GM12873 (cell line): ENCODE measurements around the gene SIM2.

ENCODE experiments used
- CTCF ChIP-seq: IDR thresholded peaks from 2 replicates; pipeline ENCODE4 v1.5.1; 2012; ENCODE audit warnings: low read depth, mild to moderate bottlenecking, moderate library complexity, low read length, control low read depth; ENCODE audit not compliant: insufficient read depth; ENCODE audit errors: missing control alignments

SIM2 gene

GRCh38 chr21:36694031-36694515, 4.8 kb upstream of the SIM2 start:
- no peak for TF ChIP-seq CTCF

- TF ChIP-seq CTCF: no peak
Measured at GRCh38 chr21:36694593-36695282, 4.2 kb upstream of the SIM2 start.

GRCh38 chr21:36695283-36695634, 3.7 kb upstream of the SIM2 start:
- no peak for TF ChIP-seq CTCF

- no peak for TF ChIP-seq CTCF
Measured at GRCh38 chr21:36695671-36696389, 3.1 kb upstream of the SIM2 start.

GRCh38 chr21:36696390-36697059, 2.4 kb upstream of the SIM2 start:
- no peak for TF ChIP-seq CTCF

- no peak for TF ChIP-seq CTCF
Measured at GRCh38 chr21:36697060-36697850, 1.7 kb upstream of the SIM2 start.
